Suprapubic skin (tissue), 4 donors: Measurements from ENCODE around the gene PRR5.

Experiments used
- EP300 ChIP-seq: sonication (generic); formaldehyde crosslinking; IDR thresholded peaks from one replicate; pipeline ENCODE4 v1.6.1; 2017; ENCODE audit warnings: antibody characterized with exemption
- POLR2A ChIP-seq, 2 donors: fragments of 450-650 bp; IDR thresholded peaks; one replicate each; pipeline ENCODE4 v1.6.1; 2017; ENCODE audit warnings: antibody characterized with exemption in 2 of 2, mild to moderate bottlenecking in 2 of 2, moderate library complexity in 2 of 2
- POLR2AphosphoS5 ChIP-seq, 3 donors: sonication (generic); formaldehyde crosslinking; IDR thresholded peaks; one replicate each; pipeline ENCODE4 v1.6.1; 2017; ENCODE audit warnings: antibody characterized with exemption in 3 of 3
- TF ChIP-seq, protein P1 (sequence below), 2 donors: fragments of 200-600 bp in 1 of 2; fragments of 450-650 bp in 1 of 2; sonication (generic) in 1 of 2; IDR thresholded peaks; one replicate each; pipeline ENCODE4 v1.5.1; 2016 to 2019; ENCODE audit warnings: antibody characterized with exemption in 2 of 2, mild to moderate bottlenecking in 1 of 2, moderate library complexity in 1 of 2

DNA sequence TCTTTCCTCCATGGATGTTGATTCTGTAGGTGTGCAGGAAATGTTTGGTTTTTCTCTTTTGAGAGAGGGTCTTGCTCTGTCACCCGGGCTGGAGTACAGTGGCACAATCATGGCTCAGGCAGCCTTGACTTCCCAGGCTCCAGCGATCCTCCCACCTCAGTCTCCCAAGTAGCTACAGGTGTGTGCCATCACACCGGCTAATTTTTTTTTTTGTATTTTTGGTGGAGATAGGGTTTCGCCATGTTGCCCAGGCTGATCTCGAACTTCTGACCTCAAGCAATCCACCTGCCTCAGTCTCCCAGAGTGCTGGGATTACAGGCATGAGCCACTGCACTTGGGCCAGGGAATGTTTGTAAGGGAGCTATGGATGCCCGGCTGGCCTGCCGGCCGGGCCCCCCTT lies 4.5 kb downstream of the PRR5 start:
- TF ChIP-seq, protein P1, sequence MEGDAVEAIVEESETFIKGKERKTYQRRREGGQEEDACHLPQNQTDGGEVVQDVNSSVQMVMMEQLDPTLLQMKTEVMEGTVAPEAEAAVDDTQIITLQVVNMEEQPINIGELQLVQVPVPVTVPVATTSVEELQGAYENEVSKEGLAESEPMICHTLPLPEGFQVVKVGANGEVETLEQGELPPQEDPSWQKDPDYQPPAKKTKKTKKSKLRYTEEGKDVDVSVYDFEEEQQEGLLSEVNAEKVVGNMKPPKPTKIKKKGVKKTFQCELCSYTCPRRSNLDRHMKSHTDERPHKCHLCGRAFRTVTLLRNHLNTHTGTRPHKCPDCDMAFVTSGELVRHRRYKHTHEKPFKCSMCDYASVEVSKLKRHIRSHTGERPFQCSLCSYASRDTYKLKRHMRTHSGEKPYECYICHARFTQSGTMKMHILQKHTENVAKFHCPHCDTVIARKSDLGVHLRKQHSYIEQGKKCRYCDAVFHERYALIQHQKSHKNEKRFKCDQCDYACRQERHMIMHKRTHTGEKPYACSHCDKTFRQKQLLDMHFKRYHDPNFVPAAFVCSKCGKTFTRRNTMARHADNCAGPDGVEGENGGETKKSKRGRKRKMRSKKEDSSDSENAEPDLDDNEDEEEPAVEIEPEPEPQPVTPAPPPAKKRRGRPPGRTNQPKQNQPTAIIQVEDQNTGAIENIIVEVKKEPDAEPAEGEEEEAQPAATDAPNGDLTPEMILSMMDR (IDR thresholded peaks at IDR 0.05): no peak
- no peak for TF ChIP-seq POLR2AphosphoS5 (IDR thresholded peaks at IDR 0.05)
- TF ChIP-seq EP300: no peak
- no peak for TF ChIP-seq POLR2A (IDR thresholded peaks at IDR 0.05)
